ENCODE measurements around the gene MT1G.
"Not testable (repeated sequence)": the region's sequence is repeated elsewhere in the genome, so short reads cannot be mapped to it uniquely, and the experiment has no call there.

The MT1G gene

DNA sequence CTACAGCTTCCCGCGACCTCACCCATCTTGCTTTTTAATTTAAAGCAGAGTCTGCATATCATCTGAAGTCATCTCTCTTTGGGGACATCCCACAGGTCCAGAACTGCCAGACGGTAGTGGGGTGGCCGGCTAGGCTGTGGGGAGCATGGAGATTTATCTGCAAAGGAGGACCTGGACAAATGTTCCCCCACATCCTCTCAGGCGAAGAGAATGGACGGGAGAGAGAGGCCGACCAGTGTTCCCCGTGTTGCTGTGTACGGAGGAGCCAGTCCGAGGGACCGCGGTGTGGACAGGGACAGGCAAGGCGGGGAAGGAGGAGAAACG lies 36.1 kb downstream of the MT1G start:
- TF ChIP-seq POLR2AphosphoS5 (IDR thresholded peaks at IDR 0.05; ENCODE audit: low read depth, low read length): no peak
- TF ChIP-seq POU2F2 (IDR thresholded peaks at IDR 0.05; ENCODE audit: low read depth, low read length): no peak
- TF ChIP-seq SPI1 (IDR thresholded peaks at IDR 0.05; ENCODE audit: low read depth, low read length): no peak
- no peak for TF ChIP-seq TAF1 (IDR thresholded peaks at IDR 0.05; ENCODE audit: low read depth, low read length)
- TF ChIP-seq PAX5 (IDR thresholded peaks at IDR 0.05; ENCODE audit: insufficient read depth, low read length, severe bottlenecking): no peak
- TF ChIP-seq POLR2A (IDR thresholded peaks at IDR 0.05; ENCODE audit: low read depth, low read length): no peak
- DNase-seq (ENCODE audit: insufficient read length, low spot score) (no peak), FAIRE-seq (no peak)

DNA sequence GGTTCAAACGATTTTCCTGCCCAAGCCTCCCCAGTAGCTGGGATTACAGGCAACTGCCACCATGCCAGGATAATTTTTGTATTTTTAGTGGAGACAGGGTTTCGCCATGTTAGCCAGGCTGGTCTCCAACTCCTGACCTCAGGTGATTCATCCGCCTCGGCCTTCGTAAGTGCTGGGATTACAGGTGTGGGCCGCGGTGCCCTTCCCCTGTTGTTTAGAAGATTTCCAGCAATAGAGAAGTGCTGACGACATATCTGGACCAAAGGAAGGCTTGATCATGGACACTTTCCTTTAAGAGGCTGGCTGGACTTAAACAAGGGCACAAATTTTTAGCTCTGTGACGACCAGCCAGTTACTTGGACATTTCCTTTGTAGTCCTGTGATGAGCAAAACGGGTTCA lies 36.7 kb downstream of the MT1G start:
- DNase-seq (ENCODE audit: insufficient read length, low spot score) (no peak), FAIRE-seq (no peak)
- no peak for TF ChIP-seq SPI1 (IDR thresholded peaks at IDR 0.05; ENCODE audit: low read depth, low read length)
- TF ChIP-seq TAF1 (IDR thresholded peaks at IDR 0.05; ENCODE audit: low read depth, low read length): no peak
- TF ChIP-seq POLR2A (IDR thresholded peaks at IDR 0.05; ENCODE audit: low read depth, low read length): no peak
- TF ChIP-seq POU2F2 (IDR thresholded peaks at IDR 0.05; ENCODE audit: low read depth, low read length): no peak

DNA sequence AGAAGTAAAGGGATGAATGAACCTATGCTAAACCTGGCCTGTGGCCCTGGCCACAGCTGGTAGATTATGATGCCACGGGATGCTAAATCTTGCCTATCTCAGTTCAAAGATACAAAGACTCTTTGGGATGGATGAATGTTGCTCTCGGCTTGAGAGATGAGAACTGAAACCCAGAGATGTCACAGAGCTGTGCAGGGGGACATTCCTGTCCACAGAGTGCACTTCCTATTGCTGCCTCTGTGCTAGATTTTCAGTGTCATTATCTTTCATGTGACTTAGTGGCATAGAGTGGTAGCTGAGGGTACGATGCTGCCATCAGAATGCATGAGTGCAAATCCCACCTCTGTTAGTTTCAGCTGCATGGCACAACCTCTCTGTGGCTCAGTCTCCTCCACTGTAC lies 37.7 kb downstream of the MT1G start:
- FAIRE-seq: peak; percentile 84

DNA sequence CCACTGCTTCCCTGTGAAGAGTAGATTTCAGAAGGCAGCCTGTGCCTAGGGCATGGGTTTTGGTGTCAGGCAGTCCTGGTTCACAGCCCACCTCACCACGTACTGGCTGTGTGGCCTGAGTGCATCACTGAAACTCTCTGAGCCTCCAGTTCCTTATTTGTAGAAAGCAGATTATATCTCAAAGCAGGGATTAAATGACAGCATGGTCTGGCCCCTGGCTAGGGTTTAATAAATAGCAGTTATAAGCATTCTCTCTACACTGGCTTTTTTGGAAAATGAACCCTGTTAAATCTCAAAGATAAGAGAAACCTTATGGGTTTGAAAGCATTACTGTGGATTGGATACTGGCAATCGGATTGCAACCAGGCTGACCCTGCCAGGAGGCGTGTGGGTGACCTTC lies 38.3 kb downstream of the MT1G start:
- TF ChIP-seq SPI1 (IDR thresholded peaks at IDR 0.05; ENCODE audit: low read depth, low read length) (peak; percentile 60; the same call in 1 of the 2 replicates), POLR2A (IDR thresholded peaks at IDR 0.05; ENCODE audit: low read depth, low read length) (no peak), POU2F2 (IDR thresholded peaks at IDR 0.05; ENCODE audit: low read depth, low read length) (no peak)
- FAIRE-seq (no peak), DNase-seq (ENCODE audit: insufficient read length, low spot score) (no peak)

More for the DNA sequence above, 37.7 kb downstream of the MT1G start:
- no peak for DNase-seq (ENCODE audit: insufficient read length, low spot score)
- no peak for TF ChIP-seq POLR2AphosphoS5 (IDR thresholded peaks at IDR 0.05; ENCODE audit: low read depth, low read length)
- peak; percentile 90 for TF ChIP-seq SPI1 (IDR thresholded peaks at IDR 0.05; ENCODE audit: low read depth, low read length)

DNA sequence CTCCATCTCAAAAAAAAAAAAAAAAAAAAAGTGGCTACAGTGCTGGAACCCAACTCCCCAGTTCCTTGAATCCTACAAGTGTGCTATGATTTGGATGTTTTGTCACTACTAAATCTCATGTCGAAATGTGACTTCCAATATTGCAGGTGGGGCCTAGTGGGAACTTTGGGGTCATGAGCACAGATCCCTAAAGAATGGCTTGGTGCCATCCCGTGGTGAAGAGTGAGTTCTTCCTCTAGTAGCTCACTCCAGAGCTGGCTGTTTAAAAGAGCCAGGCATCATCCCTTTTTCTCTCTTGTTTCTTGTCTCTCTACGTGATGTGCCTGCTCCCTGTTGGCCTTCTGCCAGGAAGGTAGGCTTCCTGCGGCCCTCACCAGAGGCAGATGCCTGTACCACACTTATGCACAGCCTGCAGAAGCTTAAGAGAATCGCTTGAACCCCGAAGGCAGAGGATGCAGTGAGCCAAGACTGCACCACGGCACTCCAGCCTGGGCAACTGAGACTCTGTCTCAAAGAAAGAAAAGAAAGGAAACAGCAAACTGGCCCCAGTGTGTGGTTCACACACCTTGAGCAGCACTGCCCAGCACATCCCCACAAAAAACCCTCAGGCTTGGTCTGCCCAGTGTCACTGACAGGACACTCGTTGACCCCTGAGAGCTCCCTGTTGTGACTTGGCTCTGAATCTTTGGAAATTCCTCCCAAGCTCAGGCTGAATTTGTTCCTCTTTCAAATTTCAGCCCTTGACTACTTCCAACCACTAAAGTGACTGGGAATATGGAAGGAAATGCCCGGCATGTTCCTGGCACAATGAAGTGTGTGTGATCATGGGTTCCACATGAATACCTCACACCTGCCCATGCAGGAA lies 39.1 kb downstream of the MT1G start:
- TF ChIP-seq POLR2AphosphoS5 (IDR thresholded peaks at IDR 0.05; ENCODE audit: low read depth, low read length) (no peak), SPI1 (IDR thresholded peaks at IDR 0.05; ENCODE audit: low read depth, low read length) (no peak), PAX5 (IDR thresholded peaks at IDR 0.05; ENCODE audit: insufficient read depth, low read length, severe bottlenecking) (no peak), POU2F2 (IDR thresholded peaks at IDR 0.05; ENCODE audit: low read depth, low read length) (no peak), POLR2A (IDR thresholded peaks at IDR 0.05; ENCODE audit: low read depth, low read length) (no peak), TAF1 (IDR thresholded peaks at IDR 0.05; ENCODE audit: low read depth, low read length) (no peak)
- DNase-seq (ENCODE audit: insufficient read length, low spot score) (no peak), FAIRE-seq (no peak)

DNA sequence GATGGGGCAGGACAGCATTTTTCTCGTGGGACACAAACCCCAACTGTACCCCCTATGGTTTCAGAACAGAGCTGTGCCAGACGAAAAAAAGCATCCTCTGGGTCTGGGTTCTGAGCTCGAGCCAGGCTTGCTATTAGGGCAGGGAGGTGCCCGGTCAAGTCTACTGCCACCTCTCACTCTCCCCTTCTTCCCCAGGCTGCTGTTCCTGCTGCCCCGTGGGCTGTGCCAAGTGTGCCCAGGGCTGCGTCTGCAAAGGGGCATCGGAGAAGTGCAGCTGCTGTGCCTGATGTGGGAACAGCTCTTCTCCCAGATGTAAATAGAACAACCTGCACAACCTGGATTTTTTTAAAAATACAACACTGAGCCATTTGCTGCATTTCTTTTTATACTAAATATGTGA lies 41.2 kb downstream of the MT1G start:
- no peak for FAIRE-seq
- DNase-seq (ENCODE audit: insufficient read length, low spot score): no peak
- TF ChIP-seq TAF1 (IDR thresholded peaks at IDR 0.05; ENCODE audit: low read depth, low read length) (no peak), PAX5 (IDR thresholded peaks at IDR 0.05; ENCODE audit: insufficient read depth, low read length, severe bottlenecking) (no peak), POLR2AphosphoS5 (IDR thresholded peaks at IDR 0.05; ENCODE audit: low read depth, low read length) (no peak), POU2F2 (IDR thresholded peaks at IDR 0.05; ENCODE audit: low read depth, low read length) (no peak), SPI1 (IDR thresholded peaks at IDR 0.05; ENCODE audit: low read depth, low read length) (no peak), POLR2A (IDR thresholded peaks at IDR 0.05; ENCODE audit: low read depth, low read length) (no peak)

DNA sequence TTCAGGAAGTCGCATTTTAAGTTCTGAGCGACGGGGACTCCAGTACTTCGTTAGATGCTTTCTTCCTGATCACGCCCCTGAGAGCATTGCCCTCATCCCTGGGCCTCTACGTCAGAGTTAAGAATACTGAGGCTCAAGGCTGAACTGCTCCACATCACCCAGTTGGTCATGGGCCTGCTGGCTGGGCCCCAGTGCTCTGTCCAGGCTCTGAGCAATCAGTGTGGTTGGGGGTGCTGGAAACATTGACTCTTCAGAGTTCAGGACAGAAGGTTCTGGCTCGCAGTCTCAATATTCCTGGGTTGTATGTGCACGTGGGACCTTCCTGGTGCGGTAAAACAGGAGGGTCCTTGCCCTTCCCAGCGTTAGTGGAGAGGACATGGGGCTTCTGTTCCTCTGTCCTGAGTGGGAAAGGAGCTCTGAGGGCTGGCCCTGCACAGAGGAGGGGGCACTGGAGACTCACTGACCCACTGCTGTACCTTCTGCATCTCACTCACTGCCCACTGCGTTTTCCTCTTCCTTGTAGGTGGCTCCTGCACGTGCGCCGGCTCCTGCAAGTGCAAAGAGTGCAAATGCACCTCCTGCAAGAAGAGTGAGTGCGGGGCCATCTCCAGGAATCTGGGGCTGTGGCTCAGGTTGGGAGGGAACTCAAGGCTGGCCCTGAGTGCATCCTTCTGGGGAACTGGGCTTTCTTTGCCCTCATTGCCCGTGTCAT lies 41.8 kb downstream of the MT1G start:
- DNase-seq (ENCODE audit: insufficient read length, low spot score) (no peak), FAIRE-seq (no peak)
- TF ChIP-seq POLR2AphosphoS5 (IDR thresholded peaks at IDR 0.05; ENCODE audit: low read depth, low read length) (no peak), TAF1 (IDR thresholded peaks at IDR 0.05; ENCODE audit: low read depth, low read length) (no peak), POU2F2 (IDR thresholded peaks at IDR 0.05; ENCODE audit: low read depth, low read length) (no peak), POLR2A (IDR thresholded peaks at IDR 0.05; ENCODE audit: low read depth, low read length) (no peak), PAX5 (IDR thresholded peaks at IDR 0.05; ENCODE audit: insufficient read depth, low read length, severe bottlenecking) (no peak), SPI1 (IDR thresholded peaks at IDR 0.05; ENCODE audit: low read depth, low read length) (no peak)

DNA sequence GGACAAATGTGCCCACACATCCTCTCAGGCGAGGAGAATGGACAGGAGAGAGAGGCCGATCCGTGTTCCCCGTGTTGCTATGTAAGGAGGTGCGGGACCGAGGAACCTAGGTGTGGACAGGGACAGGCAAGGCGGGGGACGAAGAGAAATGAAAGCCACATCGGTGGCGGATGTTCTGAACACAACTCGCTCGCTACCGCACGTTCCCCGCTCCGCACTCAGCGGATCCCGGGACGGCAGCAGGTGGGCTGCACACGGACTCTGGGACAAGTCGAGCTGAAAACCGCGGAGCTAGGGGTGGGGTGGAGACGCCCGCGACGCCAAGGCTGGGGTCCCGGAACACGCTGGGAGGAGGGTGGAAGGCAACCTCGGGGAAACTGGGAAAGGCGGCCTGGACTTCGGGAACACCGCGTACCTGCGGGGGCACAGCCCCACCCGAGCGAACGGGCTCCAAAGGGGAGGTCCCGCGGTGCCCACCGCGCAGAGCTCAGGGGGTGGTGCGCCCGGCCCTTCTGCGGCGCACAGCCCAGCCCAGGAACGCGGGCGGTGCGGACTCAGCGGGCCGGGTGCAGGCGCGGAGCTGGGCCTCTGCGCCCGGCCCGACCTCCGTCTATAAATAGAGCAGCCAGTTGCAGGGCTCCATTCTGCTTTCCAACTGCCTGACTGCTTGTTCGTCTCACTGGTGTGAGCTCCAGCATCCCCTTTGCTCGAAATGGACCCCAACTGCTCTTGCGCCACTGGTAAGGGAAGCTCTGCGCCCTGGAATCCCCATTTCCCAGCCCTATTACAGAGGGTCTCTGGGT lies 42.5 kb downstream of the MT1G start, which contains the start of gene MT1E:
TSS of gene MT1E (plus strand) at position 642 of the 803 bp plus-strand sequence. CDS start at position 713, 71 bp downstream.
- no peak for DNase-seq (ENCODE audit: insufficient read length, low spot score)
- TF ChIP-seq POU2F2 (IDR thresholded peaks at IDR 0.05; ENCODE audit: low read depth, low read length) (no peak), PAX5 (IDR thresholded peaks at IDR 0.05; ENCODE audit: insufficient read depth, low read length, severe bottlenecking) (no peak), POLR2AphosphoS5 (IDR thresholded peaks at IDR 0.05; ENCODE audit: low read depth, low read length) (no peak), POLR2A (IDR thresholded peaks at IDR 0.05; ENCODE audit: low read depth, low read length) (no peak), SPI1 (IDR thresholded peaks at IDR 0.05; ENCODE audit: low read depth, low read length) (no peak), TAF1 (IDR thresholded peaks at IDR 0.05; ENCODE audit: low read depth, low read length) (no peak)
- FAIRE-seq: no peak

DNA sequence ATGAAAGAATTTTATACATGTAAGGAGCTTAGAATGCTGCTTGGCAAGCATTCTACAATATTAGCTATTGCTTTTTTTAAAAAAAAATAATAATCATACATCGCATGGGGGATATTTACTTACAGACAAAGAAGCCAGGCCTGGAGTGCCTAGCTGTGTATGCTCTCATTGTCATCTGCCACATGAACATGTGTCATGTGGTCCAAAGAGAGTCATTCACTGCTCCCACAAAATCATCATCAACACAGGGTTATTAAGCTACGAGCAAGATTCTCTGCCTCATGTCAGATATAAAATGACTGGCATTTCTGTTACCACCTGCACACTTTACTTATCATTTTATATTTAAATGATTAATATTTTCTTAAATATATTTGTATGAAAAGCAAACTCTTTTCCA lies 44.2 kb downstream of the MT1G start:
- DNase-seq (ENCODE audit: insufficient read length, low spot score) (no peak), FAIRE-seq (no peak)
- TF ChIP-seq POLR2A (IDR thresholded peaks at IDR 0.05; ENCODE audit: low read depth, low read length) (no peak), PAX5 (IDR thresholded peaks at IDR 0.05; ENCODE audit: insufficient read depth, low read length, severe bottlenecking) (no peak), POLR2AphosphoS5 (IDR thresholded peaks at IDR 0.05; ENCODE audit: low read depth, low read length) (no peak), SPI1 (IDR thresholded peaks at IDR 0.05; ENCODE audit: low read depth, low read length) (no peak), POU2F2 (IDR thresholded peaks at IDR 0.05; ENCODE audit: low read depth, low read length) (no peak), TAF1 (IDR thresholded peaks at IDR 0.05; ENCODE audit: low read depth, low read length) (no peak)

DNA sequence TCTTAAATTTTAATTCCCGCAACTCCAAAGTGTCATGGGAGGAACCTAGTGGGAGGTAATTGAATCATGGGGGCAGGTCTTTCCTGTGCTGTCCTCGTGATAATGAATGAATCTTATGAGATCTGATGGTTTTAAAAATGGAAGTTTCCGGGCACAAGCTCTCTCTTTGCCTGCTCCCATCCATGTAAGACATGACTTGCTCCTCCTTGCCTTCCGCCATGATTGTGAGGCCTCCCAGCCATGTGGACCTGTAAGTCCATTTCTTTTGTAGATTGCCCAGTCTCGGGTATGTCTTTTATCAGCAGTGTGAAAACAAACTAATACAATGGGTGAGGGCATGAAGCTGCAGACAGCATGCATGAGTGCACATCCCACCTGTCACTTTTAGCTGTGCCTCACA lies 44.7 kb downstream of the MT1G start:
- not testable (repeated sequence) for DNase-seq (ENCODE audit: insufficient read length, low spot score); FAIRE-seq

DNA sequence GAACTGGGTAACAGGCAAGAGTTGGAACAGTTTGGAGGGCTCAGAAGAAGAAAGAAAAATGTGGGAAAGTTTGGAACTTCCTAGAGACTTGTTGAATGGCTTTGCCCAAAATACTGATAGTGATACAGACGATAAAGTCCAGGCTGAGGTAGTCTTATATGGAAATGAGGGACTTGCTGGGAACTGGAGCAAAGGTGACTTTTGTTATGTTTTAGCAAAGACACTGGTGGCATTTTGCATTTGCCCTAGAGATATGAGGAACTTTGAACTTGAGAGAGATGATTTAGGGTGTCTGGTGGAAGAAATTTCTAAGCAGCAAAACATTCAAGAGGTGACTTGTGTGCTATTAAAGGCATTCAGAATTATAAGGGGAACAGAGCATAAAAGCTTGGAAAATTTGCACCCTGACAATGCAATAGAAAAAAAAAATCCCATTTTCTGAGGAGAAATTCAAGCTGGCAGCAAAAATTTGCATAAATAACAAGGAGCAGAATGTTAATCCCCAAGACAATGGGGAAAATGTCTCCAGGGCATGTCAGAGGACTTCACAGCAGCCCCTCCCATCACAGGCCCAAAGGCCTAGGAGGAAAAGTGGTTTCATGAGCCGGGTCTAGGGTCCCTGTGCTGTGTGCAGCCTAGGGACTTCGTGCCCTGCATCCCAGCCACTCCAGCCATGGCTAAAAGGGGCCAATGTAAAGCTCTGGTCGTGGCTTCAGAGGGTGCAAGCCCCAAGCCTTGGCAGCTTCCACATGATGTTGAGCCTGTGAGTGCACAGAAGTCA lies 46.0 kb downstream of the MT1G start:
- not testable (repeated sequence) for FAIRE-seq; DNase-seq (ENCODE audit: insufficient read length, low spot score)
